HG03565 (cell line): ENCODE measurements around the gene ZDHHC23.

Experiments used
- ATAC-seq: cut with Tn5 transposase; IDR thresholded peaks from one replicate; pipeline ENCODE4 v1.9.1; 2021; ENCODE audit warnings: mild to moderate bottlenecking, moderate library complexity; ENCODE audit not compliant: unreplicated experiment

The ZDHHC23 gene

DNA sequence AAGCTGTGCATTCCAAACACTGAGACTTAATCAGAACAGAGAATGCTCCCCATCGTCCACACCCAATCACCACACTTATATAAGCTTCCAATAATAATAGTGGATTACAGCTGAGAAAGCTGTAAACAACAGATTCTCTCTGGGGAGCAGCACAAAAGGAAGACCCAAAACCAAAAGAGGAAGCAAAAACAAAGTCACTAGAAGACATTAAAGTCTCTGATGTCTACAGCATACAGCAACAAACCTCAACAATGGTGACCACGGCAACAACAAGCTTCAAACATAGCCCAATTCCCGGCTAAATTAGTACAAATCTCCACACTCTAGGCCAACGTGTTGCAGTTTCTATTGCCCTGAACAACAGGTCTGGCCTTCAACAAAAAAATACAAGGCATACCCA, 37.7 kb downstream of the ZDHHC23 start:
- ATAC-seq: peak; percentile 76

DNA sequence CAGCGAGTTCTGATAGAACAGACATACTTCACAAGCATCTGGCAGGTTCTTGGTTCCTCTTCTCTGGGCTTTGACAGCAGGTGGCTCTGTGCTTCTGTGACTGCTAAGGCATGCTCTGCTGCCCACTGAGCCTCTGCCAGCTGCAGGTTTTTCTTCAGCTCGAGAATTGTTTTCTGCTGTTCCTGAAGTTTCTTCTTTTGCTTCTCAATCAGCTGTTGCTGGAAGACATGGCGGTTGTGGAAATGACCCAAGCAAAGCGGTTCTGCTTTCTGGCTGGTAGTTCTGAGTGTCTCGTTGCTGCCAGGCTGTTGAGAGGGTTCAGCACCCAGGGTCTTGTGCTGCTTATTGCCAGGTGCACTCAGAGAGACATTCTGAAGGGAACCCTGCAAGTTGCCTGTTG, 57.7 kb downstream of the ZDHHC23 start:
- peak; percentile 88 for ATAC-seq

DNA sequence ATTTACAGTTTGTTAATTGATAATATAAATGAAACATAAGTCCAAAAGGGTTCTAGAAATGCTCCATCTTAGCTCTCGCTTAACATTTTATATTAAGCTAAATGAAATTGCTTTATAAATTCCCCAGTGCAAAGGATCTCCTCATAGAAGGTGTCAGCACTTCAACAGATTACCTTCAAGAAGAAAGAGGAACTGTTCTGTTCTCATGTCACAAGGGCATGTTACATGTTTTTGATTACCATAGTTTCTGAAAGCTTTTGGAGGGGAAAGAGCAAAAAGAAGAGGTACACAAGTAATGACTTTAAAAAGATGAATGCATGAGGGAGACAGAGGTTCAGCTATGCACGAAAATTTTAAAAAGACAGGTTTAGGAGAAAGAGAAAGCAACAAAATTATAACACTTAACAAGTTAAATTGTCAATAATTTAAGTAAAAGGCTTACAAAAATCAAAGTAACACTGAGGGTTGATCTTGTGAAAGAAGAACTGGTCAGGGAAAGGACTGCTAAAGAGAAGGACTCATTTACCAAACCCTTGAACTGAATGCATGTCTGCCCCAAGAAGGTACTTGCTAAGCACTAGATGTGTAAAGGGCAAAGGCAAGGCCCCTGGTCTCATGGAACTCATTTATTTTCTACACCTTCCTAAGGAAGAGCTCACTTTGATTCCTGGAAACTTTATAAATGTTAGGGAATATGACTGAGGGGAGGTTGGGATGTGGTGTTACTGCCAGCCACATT, 63.4 kb downstream of the ZDHHC23 start:
- ATAC-seq: no peak
